HEK293T (cell line): ENCODE results near the gene ASS1.
A peak's percentile ranks its signal among the peaks of the same experiment; 100 is the strongest.

ENCODE experiments used
- CTCF ChIA-PET: fragments of 350-600 bp; formaldehyde crosslinking; extraction: SDS; loops from one replicate; lab custom pipeline; 2021; ENCODE audit warnings: antibody characterized with exemption, inconsistent platforms; lab: Yijun Ruan, JAX
- POLR2A ChIA-PET: fragments of 350-600 bp; formaldehyde crosslinking; extraction: SDS; loops from one replicate; lab custom pipeline; 2020; ENCODE audit warnings: antibody characterized with exemption, inconsistent platforms; lab: Yijun Ruan, JAX
- DNase-seq: peaks from one replicate; pipeline ENCODE4 v3.0.0; 2012; ENCODE audit warnings: mixed read lengths; ENCODE audit errors: extremely low spot score
- ARNT ChIP-seq: fragments of 450-650 bp; IDR thresholded peaks from 2 replicates; pipeline ENCODE4 v1.6.1; 2017; ENCODE audit warnings: mild to moderate bottlenecking
- BHLHE40 ChIP-seq: fragments of 450-650 bp; IDR thresholded peaks from 2 replicates; pipeline ENCODE4 v1.6.1; 2016; ENCODE audit warnings: mild to moderate bottlenecking, moderate library complexity, borderline replicate concordance
- CTBP1 ChIP-seq: fragments of 450-650 bp; IDR thresholded peaks from 2 replicates; pipeline ENCODE4 v1.6.1; 2016; ENCODE audit warnings: borderline replicate concordance
- ELF4 ChIP-seq: fragments of 450-650 bp; IDR thresholded peaks from 2 replicates; pipeline ENCODE4 v1.6.1; 2017; ENCODE audit warnings: antibody characterized with exemption
- FOXA1 ChIP-seq: fragments of 450-650 bp; IDR thresholded peaks from 2 replicates; pipeline ENCODE4 v1.6.1; 2016; ENCODE audit warnings: mild to moderate bottlenecking
- FOXK2 ChIP-seq: fragments of 450-650 bp; IDR thresholded peaks from 2 replicates; pipeline ENCODE4 v1.6.1; 2016; ENCODE audit warnings: mild to moderate bottlenecking
- FOXM1 ChIP-seq: fragments of 450-650 bp; IDR thresholded peaks from 2 replicates; pipeline ENCODE4 v1.6.1; 2017; ENCODE audit warnings: mild to moderate bottlenecking, borderline replicate concordance
- HDGF ChIP-seq: fragments of 450-650 bp; IDR thresholded peaks from 2 replicates; pipeline ENCODE4 v1.6.1; 2017; ENCODE audit warnings: antibody characterized with exemption, borderline replicate concordance
- L3MBTL2 ChIP-seq: fragments of 450-650 bp; conservative IDR thresholded peaks from 2 replicates; pipeline ENCODE4 v1.6.1; 2016; ENCODE audit warnings: mild to moderate bottlenecking
- LEF1 ChIP-seq: fragments of 450-650 bp; IDR thresholded peaks from 2 replicates; pipeline ENCODE4 v1.6.1; 2017; ENCODE audit warnings: mild to moderate bottlenecking, borderline replicate concordance
- NFRKB ChIP-seq: fragments of 450-650 bp; IDR thresholded peaks from 2 replicates; pipeline ENCODE4 v1.6.1; 2016; ENCODE audit warnings: mild to moderate bottlenecking, moderate library complexity
- PKNOX1 ChIP-seq: fragments of 450-650 bp; IDR thresholded peaks from 2 replicates; pipeline ENCODE4 v1.6.1; 2016
- SP1 ChIP-seq: fragments of 450-650 bp; IDR thresholded peaks from 2 replicates; pipeline ENCODE4 v1.6.1; 2017
- SUZ12 ChIP-seq: fragments of 450-650 bp; IDR thresholded peaks from 2 replicates; pipeline ENCODE4 v1.6.1; 2016; ENCODE audit warnings: mild to moderate bottlenecking
- TARDBP ChIP-seq: fragments of 450-650 bp; IDR thresholded peaks from 2 replicates; pipeline ENCODE4 v1.6.1; 2016
- ZNF384 ChIP-seq: fragments of 450-650 bp; IDR thresholded peaks from 2 replicates; pipeline ENCODE4 v1.6.1; 2016

The ASS1 gene

GRCh38 chr9:130446101-130446861 lies 1.5 kb downstream of the ASS1 start:
- no peak for TF ChIP-seq SUZ12
- TF ChIP-seq FOXM1, result no peak
- TF ChIP-seq FOXA1, result no peak
- TF ChIP-seq L3MBTL2, result no peak
- TF ChIP-seq ELF4, result no peak
- no peak for TF ChIP-seq BHLHE40
- TF ChIP-seq LEF1, result no peak
- TF ChIP-seq HDGF, result no peak
- no peak for TF ChIP-seq SP1
- CTCF ChIA-PET, result no interaction called here
- POLR2A ChIA-PET, result interaction anchor here (0.7 to 1.0 kb wide), 2 partner anchors 13 to 61 kb away, joined by 3 to 4 read pairs; no protein-coding TSS in a partner anchor
- DNase-seq, result peak; percentile 34

- TF ChIP-seq TARDBP, result no peak
- no peak for TF ChIP-seq FOXK2
- no peak for TF ChIP-seq CTBP1
- no peak for TF ChIP-seq HDGF
- CTCF ChIA-PET, result interaction anchor here (0.7 to 0.9 kb wide), 2 partner anchors 234 to 254 kb away, joined by 3 read pairs; no protein-coding TSS in a partner anchor
- POLR2A ChIA-PET, result interaction anchor here (1.0 to 1.3 kb wide), 5 partner anchors 8 to 242 kb away, joined by 3 to 5 read pairs (median 4); no protein-coding TSS in a partner anchor
- no peak for DNase-seq
Observed at GRCh38 chr9:130447193-130447816, 2.5 kb downstream of the ASS1 start.

GRCh38 chr9:130448035-130448624 lies 3.4 kb downstream of the ASS1 start:
- DNase-seq, result no peak
- ChIA-PET POLR2A (interaction anchor here (1.0 to 1.3 kb wide), 4 partner anchors 9 to 242 kb away, joined by 3 to 5 read pairs (median 4); no protein-coding TSS in a partner anchor), CTCF (interaction anchor here (0.7 to 0.9 kb wide), 2 partner anchors 234 to 253 kb away, joined by 3 read pairs; no protein-coding TSS in a partner anchor)
- no peak for TF ChIP-seq FOXM1
- no peak for TF ChIP-seq TARDBP
- no peak for TF ChIP-seq ZNF384

GRCh38 chr9:130448771-130449603 lies 4.2 kb downstream of the ASS1 start:
- POLR2A ChIA-PET, result interaction anchor here (1.3 kb wide), 2 partner anchors 11 to 241 kb away, joined by 3 to 5 read pairs; no protein-coding TSS in a partner anchor
- no peak for DNase-seq
- TF ChIP-seq HDGF, result no peak
- no peak for TF ChIP-seq L3MBTL2
- no peak for TF ChIP-seq SP1
- no peak for TF ChIP-seq NFRKB
- TF ChIP-seq LEF1, result no peak
- TF ChIP-seq SUZ12, result no peak
- no peak for TF ChIP-seq FOXK2
- TF ChIP-seq FOXA1, result no peak
- no peak for TF ChIP-seq TARDBP
- TF ChIP-seq ARNT, result no peak
- TF ChIP-seq BHLHE40, result no peak
- no peak for TF ChIP-seq PKNOX1
- TF ChIP-seq CTBP1, result no peak
- TF ChIP-seq ZNF384, result no peak
- no peak for TF ChIP-seq FOXM1
- no peak for TF ChIP-seq ELF4
- CTCF ChIA-PET, result interaction anchor here (0.6 kb wide), 1 partner anchor 182 kb away, joined by 4 read pairs; no protein-coding TSS in a partner anchor

- no peak for DNase-seq
- POLR2A ChIA-PET, result no interaction called here
- no peak for TF ChIP-seq ZNF384
- no peak for TF ChIP-seq FOXM1
- TF ChIP-seq NFRKB, result no peak
- TF ChIP-seq L3MBTL2, result no peak
- TF ChIP-seq SP1, result no peak
- TF ChIP-seq CTBP1, result no peak
- TF ChIP-seq ELF4, result no peak
- CTCF ChIA-PET, result no interaction called here
Observed at GRCh38 chr9:130450344-130451003, 5.7 kb downstream of the ASS1 start.

- POLR2A ChIA-PET, result no interaction called here
- no peak for DNase-seq
- CTCF ChIA-PET, result no interaction called here
- TF ChIP-seq SP1, result no peak
- TF ChIP-seq FOXK2, result no peak
- TF ChIP-seq CTBP1, result no peak
- no peak for TF ChIP-seq NFRKB
- TF ChIP-seq HDGF, result no peak
- TF ChIP-seq LEF1, result no peak
- no peak for TF ChIP-seq BHLHE40
- no peak for TF ChIP-seq TARDBP
- no peak for TF ChIP-seq L3MBTL2
- TF ChIP-seq ARNT, result no peak
- no peak for TF ChIP-seq ELF4
Observed at GRCh38 chr9:130451004-130451390, 6.2 kb downstream of the ASS1 start.
